Colonic mucosa (tissue), 4 donors: ENCODE results near the gene PPDPF. TPM values are rescaled to one million over a fixed set of nuclear protein-coding genes. Genes with fewer than 3 reads are reported as not detected.

Experiments used
- DNase-seq: peaks from one replicate; pipeline ENCODE4 v3.0.0-alpha.2; 2020
- H3K27ac ChIP-seq: fragments of 200-600 bp; one replicate; pipeline ENCODE4 v1.8.0; 2021
- H3K27me3 ChIP-seq: fragments of 200-600 bp; one replicate; pipeline ENCODE4 v1.8.0; 2021
- H3K36me3 ChIP-seq: fragments of 200-600 bp; one replicate; pipeline ENCODE4 v1.8.0; 2021
- H3K4me1 ChIP-seq: fragments of 200-600 bp; one replicate; pipeline ENCODE4 v1.8.0; 2021; ENCODE audit warnings: mild to moderate bottlenecking
- H3K4me3 ChIP-seq: fragments of 200-600 bp; one replicate; pipeline ENCODE4 v1.8.0; 2021
- H3K9ac ChIP-seq, 2 donors: one replicate each; pipeline ENCODE4 v1.7.0; 2013; ENCODE audit warnings: control low read depth in 2 of 2, low read depth in 2 of 2, low read length in 2 of 2
- H3K9me3 ChIP-seq: fragments of 200-600 bp; one replicate; pipeline ENCODE4 v1.8.0; 2021
- CTCF ChIP-seq: fragments of 200-600 bp; IDR thresholded peaks from one replicate; pipeline ENCODE4 v1.8.0; 2022; ENCODE audit warnings: antibody characterized with exemption, mild to moderate bottlenecking
- intact Hi-C: fragments of 100-400 bp; cut with DNase I; formaldehyde crosslinking; loops from one replicate; pipeline ENCODE4 v1.14.1; 2022
- total RNA-seq, 2 donors: library from RNA; stranded (reverse); fragmentation: NEBNext Ultra II Directional in 1 of 2; extraction: Animal tissue kit (Norgen Biotek cat#: 25700) in 1 of 2; gene quantifications; one replicate each; pipeline ENCODE4 v1.2.1, GENCODE V29; 2021
- donor health status: healthy.
- donor health status: DM: no; HTN: no; CAD: no.
- donor health status: DM: no; HTN: no; CAD: no.

Gene PPDPF
- total RNA-seq, 2 donors from 2014 or later: 561 to 634 TPM

- Histone ChIP-seq H3K9ac (no peak overlapping the region), H3K36me3 (no peaks in the 10 kb centered on the region), H3K4me1 (no peaks in the 10 kb centered on the region), H3K9me3 (no peaks in the 10 kb centered on the region), H3K27me3 (peaks cover 8% of the 10 kb centered on the region), H3K27ac (no peak overlapping the region), H3K4me3 (no peak overlapping the region)
- intact Hi-C loops: no loop called here
- TF ChIP-seq CTCF: no peak
- DNase-seq: no peak
Measured at GRCh38 chr20:63481503-63481902, 39.1 kb upstream of the PPDPF start.

DNA sequence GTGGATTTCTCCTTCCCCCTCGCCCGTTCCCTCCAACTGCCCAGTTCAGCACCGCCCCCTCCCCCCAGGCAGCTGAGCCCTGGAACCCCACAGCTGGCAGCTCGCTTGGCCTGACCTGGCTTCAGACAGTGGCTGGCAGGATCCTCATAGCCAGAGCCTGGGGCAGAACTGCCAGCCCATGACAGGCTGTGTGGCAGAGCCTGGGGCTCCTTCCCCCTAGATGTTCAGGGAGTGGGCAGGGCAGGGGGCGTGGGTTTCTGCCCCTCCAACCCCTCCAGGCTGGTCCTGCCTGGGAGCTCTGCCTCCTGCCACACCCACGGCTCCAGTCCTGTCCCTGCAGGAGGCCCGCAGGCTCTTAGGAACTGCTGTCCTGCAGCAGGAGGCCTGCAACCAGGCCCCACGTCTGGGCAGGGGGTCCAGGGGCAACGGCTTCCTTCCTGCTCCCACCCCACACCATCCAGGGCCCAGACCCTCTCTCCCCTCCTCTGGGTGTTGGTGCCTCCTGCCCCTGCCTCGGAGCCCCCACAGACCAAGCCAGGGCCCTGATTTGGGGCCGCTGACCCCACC lies 38.5 kb upstream of the PPDPF start:
- Histone ChIP-seq H3K9ac (no peak overlapping the region), H3K4me1 (no peaks in the 10 kb centered on the region), H3K4me3 (no peak overlapping the region), H3K27me3 (peaks cover 8% of the 10 kb centered on the region), H3K27ac (no peak overlapping the region), H3K9me3 (no peaks in the 10 kb centered on the region), H3K36me3 (no peaks in the 10 kb centered on the region)
- intact Hi-C loops: no loop called here
- no peak for DNase-seq
- no peak for TF ChIP-seq CTCF

GRCh38 chr20:63483834-63484233 lies 36.7 kb upstream of the PPDPF start:
- Histone ChIP-seq H3K27ac (no peak overlapping the region), H3K4me3 (no peak overlapping the region), H3K27me3 (peaks cover 19% of the 10 kb centered on the region), H3K9ac (no peak overlapping the region), H3K36me3 (no peaks in the 10 kb centered on the region), H3K4me1 (no peaks in the 10 kb centered on the region), H3K9me3 (no peaks in the 10 kb centered on the region)
- no peak for DNase-seq
- intact Hi-C loops: no loop called here
- no peak for TF ChIP-seq CTCF

DNA sequence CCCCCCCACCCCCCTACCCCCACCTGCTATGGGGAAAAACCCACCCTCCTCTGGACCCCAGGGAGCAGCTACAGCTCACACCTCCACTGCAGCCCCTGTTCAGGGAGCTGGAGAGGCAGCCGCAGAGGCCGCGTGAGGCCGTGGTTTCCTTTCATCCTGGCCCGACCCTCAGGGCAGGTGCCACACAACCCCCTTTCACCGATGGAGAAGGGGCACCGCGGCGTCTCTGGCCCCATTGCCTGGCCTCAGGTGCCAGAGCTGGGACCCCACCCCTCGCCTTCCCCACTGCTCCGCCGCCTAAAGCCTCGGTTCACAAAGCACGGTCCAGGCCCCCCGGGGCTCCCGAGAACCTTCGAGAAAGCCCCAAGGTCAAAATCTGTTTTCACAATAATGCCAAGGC lies 36.3 kb upstream of the PPDPF start:
- Histone ChIP-seq H3K9ac (no peak overlapping the region), H3K4me3 (no peak overlapping the region), H3K9me3 (no peaks in the 10 kb centered on the region), H3K4me1 (no peaks in the 10 kb centered on the region), H3K27ac (no peak overlapping the region), H3K27me3 (peaks cover 19% of the 10 kb centered on the region), H3K36me3 (no peaks in the 10 kb centered on the region)
- TF ChIP-seq CTCF: no peak
- DNase-seq: no peak
- intact Hi-C loops: no loop called here

DNA sequence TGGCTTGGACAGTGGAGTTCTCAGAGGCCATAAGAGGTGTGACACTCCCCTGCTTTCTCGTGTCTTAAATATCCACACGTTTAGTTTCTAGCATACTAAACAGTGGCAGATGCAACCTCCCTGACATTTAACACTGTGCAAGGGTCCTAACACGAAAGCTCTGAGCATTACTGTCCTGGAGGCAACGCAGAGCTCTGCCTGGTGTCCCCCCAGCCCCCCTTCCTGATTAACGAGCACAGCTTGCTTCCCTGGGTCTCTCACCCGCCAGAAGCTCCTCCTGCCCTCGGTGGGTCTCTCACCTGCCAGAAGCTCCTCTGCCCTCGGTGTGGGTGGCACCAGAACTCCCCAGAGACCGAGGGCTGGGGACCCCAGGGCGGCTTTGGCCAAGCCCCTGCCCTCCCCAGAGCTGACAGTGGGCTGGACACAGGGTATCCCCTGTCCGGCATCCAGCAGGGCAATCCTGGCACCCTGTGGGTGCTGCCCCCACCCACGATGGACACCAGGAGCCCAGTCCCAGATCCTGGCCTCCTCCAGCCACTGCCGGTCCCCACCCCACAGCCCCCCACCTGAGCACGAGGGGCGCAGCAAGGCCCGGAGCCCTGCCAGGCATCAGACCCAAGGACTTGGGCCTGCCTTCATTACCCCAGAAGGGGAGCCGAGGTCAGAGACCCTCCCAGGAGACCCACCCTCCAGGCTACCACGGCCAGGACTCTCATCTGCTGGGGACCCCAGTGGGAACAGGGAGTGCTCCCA lies 35.7 kb upstream of the PPDPF start:
- Histone ChIP-seq H3K9ac (no peak overlapping the region), H3K4me3 (no peak overlapping the region), H3K36me3 (no peaks in the 10 kb centered on the region), H3K27ac (no peak overlapping the region), H3K27me3 (peaks cover 18% of the 10 kb centered on the region), H3K9me3 (no peaks in the 10 kb centered on the region), H3K4me1 (no peaks in the 10 kb centered on the region)
- TF ChIP-seq CTCF: no peak
- no peak for DNase-seq
- intact Hi-C loops: no loop called here
